Measurements from ENCODE around the gene MGAT5.
A peak's percentile ranks its signal among the peaks of the same experiment; 100 is the strongest.

MGAT5 gene

DNA sequence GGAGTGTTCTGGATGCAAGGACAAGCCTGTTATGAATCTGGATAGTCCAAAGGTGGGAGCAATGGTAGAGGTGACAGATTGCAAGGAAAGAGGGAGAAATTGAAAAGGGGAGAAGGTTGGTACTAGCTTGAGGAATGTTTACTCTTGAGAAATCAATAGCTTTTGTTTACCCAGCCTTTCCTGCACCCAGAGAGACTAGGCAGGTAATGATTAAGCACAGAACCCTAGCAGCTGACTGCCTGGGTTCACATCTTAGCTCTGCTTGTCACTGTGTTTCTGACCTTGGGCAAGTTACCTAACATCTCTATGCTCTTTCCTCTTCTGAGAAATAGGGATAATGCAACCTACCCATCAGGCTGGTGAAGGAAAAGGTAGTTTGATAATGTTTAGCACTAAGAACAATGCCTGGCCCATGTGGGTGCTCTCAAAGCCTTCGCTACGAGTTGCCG is 178.6 kb downstream of the MGAT5 start:
- no peak for DNase-seq

DNA sequence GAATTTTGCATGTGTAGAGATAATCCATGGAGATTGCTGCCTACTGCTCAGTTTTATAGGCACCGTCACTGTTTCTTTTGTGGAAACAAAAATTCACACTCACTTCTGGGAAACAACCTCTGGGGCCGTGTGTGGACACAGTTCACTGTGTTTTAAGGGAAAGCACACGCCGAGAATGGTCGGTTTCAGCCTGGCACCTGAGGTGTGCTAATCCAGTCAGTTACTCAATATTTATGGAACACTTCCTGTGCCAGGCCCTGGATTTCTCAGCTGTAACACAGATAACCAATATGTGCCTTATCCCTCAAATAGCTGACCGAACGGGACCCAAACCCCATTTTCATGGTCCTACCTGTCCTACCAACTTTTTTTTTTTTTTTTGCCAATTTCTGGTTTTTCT is 179.6 kb downstream of the MGAT5 start:
- no peak for DNase-seq

DNA sequence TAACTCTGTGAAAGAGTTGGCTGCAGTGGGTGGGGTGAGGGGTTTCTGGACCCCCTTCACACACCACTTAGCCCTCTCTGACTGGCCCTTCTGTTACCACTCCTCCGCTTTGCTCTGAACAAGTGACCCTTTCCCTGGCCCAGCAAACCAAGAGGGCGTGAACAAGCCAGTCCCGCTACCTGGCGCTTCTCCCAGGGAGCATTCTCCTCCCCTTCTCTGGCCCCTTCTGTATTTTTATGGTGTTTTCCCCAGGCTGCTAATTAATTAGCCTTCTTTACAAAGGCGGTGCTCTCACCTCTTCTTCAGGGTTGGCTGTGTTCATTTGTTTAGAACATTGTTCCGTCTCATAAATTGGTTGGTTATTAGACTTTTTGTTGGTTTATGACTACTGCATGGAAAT is 180.1 kb downstream of the MGAT5 start:
- DNase-seq, result no peak

DNA sequence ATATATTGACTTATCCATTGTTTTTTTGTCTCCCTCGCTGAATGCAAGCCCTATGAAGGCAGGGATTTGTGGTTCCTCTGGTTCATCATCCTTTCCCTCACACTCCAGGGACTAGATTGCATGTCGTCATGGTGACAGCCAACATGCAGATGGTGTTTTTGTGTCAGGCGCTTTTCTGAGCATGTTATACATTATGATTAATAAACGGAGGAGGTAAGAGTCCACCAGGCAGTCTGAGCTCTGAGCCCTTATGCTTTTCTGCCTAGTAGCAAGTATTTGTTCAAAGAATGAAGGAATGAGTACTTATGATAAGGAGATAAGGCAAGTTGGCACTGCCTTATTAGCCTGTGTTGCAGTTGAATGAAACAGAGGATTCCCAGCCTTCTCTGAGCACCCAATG is 181.6 kb downstream of the MGAT5 start:
- no peak for DNase-seq

DNA sequence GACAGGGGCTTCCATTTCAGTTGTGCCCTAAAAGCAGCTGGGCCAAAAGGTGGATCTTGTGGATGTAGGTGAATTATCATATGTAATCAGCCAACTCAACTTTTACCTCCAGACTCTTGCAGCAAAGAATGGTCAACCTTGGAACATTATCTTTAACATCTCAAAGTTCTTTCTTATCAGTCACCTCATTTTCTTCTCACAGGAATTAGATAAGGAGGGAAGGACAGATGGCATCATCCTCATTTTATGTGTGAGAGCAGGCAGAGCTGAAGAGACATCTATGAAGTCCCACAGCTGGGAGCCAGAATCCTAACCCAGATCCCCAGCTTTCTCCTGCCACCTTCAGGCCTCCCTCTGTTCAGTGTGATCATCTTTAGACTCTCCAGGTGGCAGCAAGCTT is 182.1 kb downstream of the MGAT5 start:
- DNase-seq, result no peak

DNA sequence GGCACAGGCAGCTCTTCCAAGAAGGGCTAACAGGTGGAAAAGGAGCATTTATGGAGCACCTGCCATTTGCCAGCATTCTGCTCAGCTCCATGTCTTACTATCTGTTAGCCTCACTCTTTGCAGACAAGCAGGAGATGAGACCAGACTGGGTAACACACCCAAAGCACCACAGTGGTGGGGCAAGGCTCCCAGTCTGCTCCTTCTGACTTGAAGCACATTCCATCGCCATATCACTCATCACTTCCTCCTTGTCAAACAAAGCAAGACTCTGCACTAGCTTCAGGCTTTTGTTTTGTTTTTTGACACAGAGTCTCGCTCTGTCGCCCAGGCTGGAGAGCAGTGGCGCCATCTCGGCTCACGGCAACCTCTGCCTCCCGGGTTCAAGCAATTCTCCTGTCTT is 182.8 kb downstream of the MGAT5 start:
- no peak for DNase-seq

DNA sequence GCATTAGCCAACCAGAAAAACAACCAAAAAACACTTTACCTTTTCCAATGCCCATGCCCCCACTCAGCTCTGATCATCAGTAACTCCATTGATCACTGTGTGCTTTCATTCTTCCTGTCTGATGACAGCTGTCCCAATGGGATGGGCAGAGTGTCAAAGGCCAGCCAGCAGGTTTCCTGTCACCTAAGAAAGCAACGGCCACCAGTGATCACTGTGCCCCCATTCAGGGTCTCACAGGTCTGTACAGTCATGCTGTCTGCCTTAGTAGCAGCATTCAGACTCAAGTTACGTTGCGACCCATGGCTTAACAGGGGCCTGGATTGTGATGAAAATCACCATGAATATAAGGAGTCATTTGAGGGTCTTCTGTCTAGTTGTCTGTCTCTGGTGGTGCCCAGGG is 184.5 kb downstream of the MGAT5 start:
- DNase-seq, result no peak

DNA sequence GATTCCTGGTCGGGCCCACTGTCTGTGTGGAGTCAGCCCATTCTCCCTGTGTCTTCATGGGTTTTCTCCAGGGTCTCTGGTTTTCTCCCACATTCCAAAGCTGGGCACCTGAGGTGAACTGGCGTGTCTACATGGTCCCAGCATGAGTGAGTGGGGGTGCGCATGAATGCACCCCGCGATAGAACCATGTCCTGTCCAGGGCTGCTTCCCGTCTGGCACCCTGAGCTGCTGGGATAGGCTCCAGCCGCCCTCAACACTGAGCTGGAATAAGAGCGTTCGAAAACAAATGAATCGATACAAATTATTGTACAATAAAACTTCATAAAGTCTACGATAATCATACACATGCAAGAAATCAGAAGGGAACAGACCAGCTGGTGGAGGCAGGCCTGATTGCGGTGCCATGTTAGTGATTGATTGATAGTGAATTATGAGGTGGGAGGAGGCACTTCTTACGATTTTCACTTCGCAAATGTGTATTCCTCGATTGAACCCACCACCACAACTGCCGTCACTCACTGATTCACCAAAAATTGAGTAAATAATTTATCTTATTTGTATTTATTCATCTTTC is 186.6 kb downstream of the MGAT5 start:
- DNase-seq, result no peak

DNA sequence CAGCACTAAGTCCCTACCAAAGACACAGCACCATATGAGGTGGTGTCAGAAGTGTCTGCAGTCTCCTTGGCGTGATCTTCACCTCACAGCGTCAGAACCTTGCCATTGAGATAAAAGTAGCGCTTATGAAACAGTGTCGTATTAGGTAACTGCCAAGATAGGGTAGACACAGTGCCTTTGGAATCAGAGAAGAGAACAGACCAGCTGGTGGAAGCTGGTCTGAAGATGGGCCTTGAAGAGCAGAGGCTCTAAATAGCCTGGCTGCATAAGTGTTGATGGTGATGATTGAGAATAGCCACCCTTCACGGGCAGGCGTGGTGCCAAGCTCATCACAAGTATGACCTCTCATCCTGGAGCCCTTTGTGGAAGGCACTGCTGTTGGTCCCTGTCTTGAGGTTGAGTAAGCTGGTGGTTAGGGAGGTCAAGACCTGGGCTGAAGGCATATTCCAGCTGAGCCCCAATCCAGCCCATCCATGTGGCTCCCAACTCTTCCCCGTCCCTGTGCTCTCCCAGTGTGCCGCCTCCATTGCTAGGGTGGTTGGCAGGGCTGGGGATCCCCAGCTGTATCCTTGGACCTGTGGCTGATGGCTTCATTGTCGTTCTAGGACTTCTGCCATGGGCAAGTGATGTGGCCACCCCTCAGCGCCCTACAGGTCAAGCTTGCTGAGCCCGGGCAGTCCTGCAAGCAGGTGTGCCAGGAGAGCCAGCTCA is 187.4 kb downstream of the MGAT5 start:
- no peak for DNase-seq

DNA sequence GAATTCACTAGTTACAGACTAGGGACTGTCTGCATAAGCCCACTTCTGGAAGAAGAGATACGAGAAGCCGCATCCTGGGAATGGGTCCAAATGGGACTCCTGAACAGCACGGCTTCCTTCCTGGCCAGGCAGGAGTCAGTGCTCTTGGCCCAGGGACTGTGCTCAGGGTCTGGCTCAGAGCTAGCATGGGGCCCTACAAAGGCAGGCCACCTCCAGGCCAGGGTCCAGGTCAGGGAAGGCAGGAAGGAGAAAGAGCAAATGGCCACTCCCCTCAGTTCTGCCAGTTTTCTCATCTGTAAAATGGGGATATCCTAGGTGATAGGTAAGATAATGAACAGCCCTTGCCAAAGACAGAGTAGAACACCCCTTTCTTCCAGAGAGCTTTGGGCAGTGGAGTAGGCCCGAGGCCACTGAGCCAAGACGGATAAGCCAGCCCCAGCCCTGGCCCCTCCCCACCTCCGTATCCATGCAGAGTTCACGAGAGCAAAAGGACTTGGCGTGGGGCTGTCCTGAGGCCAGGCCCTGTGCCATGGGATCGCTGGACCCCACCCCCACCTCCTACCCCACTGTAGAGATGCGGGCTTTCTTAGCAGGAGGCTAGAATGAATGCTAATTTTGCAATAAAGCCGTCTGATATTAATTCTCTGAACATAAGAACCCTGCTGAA is 190.1 kb downstream of the MGAT5 start:
- DNase-seq, result no peak

DNA sequence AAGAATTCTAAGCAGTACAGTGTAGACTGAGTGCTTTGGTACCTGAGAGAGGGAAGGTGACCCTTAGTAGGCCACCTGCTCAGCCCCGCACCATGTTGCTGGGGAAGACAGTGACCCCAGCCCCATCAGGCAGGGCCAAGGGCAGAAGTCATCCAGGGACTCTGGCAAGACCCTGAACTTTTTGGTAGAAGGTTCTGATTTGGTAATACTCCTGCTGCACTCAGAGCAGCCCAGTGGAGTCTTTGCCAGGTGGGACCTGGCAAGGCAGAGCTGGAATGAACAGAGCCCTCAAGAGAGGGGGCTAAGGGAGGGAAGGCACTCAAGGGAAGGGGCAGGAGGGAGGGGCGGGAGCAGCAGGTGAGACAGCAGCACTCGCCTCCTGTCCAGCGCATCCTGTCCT is 191.2 kb downstream of the MGAT5 start:
- DNase-seq, result no peak

DNA sequence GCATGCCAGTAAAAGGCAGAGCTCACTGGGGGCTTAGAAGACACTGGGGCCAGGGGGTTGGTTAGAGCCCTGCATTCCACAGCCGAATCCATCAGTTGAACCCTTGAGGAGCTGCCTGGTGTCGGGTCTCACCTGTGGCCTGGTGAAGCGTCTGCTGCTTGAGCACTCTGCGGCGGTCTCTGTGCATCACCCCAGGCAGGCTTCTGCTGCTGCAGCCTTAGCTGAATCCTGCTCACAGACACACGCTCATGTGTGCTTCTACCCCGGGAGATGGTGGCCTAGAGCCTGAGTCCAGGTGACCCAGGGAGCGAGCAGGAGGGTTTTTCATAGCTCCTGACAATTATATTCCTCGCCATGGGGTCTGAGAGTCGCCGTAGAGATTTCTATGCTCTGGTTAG is 192.1 kb downstream of the MGAT5 start:
- no peak for DNase-seq

DNA sequence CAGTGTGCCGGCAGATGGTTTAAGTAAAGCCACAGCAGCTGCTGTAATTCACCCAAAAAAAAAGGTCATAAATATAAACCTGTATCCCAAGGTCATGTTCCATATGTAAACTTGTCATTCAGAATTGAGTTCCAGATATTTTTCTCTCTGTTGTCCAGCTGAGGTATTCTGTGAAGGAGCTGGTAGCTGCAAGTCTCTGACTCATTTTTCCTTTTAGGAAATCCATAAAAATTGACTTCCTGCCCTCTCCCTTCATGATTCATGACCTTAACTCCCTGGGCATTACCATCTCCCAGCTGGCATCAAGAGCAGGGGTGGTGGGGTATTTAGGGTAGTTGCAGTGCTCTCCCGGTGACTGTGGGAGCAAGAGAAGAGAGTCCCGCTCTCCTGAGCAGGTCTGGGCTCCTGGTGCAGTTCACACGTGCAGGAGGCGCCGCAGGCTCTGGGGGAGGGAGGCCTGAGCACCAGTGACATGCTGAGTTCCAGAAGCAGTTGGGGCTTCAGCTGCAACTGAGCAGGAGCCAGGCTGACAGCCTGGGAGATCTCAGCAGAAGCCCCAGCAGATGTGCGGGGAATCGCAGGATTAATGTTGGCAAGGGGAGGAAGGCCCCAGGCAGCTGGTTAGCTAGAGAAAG is 192.6 kb downstream of the MGAT5 start:
- no peak for DNase-seq

DNA sequence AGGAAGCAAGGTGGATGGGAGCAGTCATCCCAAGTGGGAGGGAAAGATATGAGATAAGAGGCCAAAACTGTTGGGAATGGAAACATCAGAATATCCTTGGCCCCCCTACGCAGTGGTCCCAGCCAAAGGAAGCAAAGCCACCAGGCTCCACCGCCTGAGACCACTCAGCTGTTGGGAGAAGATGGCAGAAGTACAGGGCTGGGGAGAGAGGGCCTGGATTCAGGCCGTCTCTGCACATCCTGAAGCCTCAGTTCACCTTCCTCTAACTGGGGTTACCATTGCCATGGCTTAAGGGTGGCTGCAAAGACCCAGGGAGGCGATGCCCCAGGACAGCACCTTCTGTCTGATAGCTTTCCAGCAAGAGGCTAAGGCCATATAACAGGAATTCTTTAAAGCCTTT is 193.8 kb downstream of the MGAT5 start:
- no peak for DNase-seq

DNA sequence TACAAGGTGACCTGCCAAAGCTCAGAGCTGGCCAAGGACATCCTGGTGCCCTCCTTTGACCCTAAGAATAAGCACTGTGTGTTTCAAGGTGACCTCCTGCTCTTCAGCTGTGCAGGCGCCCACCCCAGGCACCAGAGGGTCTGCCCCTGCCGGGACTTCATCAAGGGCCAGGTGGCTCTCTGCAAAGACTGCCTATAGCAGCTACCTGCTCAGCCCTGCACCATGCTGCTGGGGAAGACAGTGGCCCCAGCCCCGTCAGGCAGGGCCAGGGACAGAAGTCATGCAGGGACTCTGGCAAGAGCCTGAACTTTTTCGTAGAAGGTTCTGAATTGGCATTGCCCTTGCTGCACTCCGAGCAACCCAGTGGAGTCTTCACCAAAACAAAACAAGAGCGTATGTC is 194.8 kb downstream of the MGAT5 start:
- DNase-seq, result no peak

DNA sequence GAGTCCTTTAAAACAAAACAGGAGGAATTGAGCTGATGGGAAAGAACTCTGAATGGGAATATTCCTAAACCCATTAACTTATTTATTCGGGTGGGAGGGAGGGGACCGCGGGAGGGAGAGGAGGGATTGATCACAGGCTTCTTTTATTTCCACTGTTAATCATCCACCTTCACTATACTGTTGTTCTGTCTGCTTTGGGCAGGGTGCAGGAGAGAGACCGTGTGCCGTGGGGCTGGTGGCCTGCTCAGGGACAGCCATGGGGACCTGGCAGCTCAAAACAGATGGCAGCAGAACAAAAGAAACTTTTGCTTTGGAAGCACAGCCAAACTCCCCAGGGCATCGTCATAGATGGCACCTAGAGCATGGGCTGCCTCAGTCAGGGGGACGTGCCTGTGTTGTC is 195.3 kb downstream of the MGAT5 start:
- DNase-seq, result no peak

DNA sequence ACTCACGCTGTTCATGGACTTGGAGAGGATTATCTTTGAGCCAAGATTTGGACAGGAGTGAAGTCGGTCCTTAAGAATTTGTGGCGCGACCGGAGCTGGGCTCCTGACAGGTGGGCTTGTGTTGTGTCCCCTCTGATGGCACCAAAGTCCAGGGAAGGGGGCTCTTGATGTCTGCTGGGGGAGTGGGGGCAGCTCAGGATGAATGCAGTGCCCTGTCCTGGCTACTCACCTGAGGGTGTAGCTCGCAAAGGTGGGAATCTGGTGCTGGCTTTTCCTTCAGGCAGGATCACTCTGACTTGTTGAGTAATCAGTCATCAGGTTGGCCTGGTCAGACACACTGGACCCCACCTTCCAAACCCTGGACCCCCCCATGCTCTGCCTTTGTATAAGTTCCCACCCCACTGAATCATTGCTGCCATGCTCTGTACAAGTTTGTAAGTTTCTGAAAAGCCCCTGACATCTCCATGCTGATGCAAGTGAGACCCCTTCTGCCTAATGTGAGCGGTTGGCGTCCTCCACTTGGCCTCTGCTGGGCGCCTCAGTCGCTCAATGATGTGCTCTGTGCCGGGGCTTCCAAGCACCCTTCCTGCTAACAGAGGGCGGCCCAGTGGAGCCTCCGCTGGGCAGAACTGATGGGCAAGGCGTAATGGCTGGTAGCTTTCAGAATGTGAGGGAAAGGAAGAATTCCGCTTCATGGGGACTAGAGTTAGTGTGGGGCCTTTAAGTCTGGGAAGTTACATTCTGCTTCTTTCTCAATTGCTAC is 196.1 kb downstream of the MGAT5 start:
- DNase-seq, result no peak

DNA sequence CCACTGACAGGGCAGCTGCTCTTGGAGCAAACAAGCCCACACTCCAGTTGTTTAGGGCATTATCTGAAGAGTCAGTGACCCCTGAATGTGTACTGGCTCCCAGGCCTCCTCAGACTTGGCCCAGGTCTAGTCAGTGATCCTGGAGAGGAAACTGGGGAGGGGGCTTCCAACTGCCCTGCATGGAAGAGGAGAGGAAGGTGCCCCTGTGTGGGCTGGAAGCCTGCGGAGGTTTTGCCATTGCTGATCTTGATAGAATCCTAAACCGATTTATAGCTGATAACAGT is 197.4 kb downstream of the MGAT5 start:
- no peak for DNase-seq

DNA sequence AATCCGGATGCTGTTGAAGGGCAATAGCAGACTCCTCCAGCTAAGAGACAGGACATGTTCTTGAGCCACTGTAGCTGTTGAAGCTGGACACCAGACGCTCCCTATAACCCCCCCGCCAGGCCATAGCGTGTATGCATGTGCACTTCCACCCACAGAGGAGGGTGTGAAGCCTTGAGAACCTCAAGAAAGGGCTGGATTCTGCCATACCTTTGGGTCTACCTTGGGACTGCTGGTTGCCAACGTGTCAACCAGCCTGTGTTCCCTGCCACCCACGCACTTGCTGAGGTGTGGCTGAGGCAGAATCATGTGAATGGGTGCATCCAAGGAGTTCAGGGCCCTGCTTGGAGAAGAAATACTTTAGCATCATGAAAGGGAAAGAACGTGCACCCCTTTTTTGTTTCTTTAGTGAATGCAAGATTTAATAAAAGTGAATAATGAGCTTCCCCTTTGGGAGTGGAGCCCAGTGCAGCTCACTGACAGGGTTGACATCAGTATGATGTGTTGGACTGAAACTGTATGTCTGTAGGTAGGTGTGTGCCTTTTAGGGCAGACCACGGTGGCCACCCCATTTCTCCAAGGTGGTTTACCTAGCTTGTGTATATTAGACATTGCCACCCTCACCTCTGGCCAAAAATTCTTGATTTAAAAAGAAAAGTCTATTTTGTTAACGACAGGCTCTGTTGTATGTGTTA is 198.3 kb downstream of the MGAT5 start:
- no peak for DNase-seq

DNA sequence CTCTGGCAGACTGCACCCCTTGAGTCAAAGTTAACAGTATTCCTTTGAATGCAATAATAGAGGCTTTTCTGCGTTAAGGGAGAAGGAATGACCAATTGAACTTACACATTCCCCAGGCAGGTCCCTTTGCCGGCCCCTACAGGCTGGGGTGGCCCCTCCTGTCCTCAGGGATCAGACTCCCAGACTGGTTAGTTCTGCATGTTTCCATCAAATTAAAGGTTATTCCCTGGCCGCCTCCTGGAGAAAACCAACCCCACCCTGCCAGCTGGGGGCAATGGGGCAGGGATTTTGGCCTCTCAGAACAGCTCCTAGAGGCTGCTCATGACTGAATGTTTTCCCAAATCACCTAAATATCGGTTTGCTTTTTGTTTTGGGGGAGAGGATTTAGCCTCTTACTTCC is 199.6 kb downstream of the MGAT5 start:
- DNase-seq, result no peak

DNA sequence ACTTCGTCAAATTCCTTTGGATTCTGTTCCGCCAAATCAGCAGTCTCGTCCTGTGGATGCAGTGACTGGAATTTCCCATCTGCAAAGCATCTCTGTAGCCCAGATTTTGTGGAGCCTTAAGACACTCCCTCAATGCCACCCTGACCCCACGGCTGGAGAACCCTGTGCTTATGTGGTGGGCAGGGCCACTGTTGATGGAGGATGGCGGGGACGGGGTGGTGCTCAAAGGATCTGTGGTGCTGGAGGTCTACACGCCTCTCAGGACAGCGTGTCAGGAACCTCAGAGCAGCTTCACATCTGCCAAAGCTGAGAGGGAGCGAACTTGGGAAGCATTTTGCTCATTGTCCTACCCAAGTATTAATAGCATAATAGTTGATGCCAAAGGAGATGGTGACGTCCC is 200.1 kb downstream of the MGAT5 start:
- no peak for DNase-seq

DNA sequence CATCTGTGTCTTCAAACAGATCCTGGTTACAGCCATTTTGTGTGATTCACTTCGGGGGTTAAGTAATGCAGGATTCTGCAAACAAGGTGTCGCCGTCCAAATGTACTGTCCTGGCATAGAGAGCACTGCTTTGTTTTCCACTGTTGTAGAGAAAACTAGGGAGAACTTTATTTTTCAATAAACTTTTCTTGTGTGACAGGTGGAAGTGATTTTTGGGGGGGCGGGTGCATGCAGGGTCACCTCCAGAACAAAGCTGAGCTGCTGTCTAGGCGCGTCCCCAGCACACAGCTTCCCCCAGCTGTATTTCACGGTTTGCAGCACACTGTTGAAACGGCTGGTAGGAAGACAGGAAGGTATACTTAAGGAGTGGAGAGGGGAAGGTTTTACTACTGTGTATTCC is 200.6 kb downstream of the MGAT5 start:
- no peak for DNase-seq

DNA sequence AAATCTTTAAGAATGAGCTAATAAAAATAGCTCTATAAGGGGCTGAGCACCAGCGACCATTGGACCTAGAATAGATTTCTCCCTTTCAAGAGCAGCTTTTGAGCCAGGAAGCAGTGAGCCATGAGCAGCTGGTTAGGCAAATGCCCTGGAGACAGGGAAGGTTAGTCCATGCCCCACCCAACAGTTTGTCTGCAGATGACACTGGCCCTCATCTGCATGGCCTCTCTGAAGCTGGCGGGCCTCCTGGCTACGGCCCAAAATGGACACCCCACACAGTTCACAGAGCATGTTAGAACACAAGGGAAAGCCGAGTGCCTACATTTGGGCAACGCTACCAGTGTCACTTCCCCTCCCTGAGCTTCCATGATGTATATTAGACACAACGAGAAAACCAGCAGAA is 201.1 kb downstream of the MGAT5 start:
- peak; percentile 33 for DNase-seq
